H1 (cell line): ENCODE data around the gene ARHGAP42. TPM values are rescaled to one million over a fixed set of nuclear protein-coding genes. Genes with fewer than 3 reads are reported as not detected.

Source experiments
- BRCA1 ChIP-seq: IDR thresholded peaks from 2 replicates; pipeline ENCODE4 v1.6.1; 2012; ENCODE audit warnings: low read depth, low read length, improper control_type of control experiment
- EP300 ChIP-seq, 2 experiments: IDR thresholded peaks; 1 replicate in 1 of 2; 2 replicates in 1 of 2; pipeline ENCODE4 v1.6.1; 2011 to 2012; ENCODE audit warnings: low read depth in 2 of 2, low read length in 2 of 2, mild to moderate bottlenecking in 2 of 2, borderline replicate concordance in 1 of 2, inconsistent platforms in 1 of 2, moderate library complexity in 1 of 2
- EZH2 ChIP-seq: fragments of 200-600 bp; sonication (generic); IDR thresholded peaks from 2 replicates; pipeline ENCODE4 v1.7.1; 2012; ENCODE audit warnings: low read depth, mild to moderate bottlenecking, moderate library complexity, low read length, inconsistent platforms; ENCODE audit not compliant: severe bottlenecking
- HDAC2 ChIP-seq, 2 experiments: fragments of 300-600 bp in 1 of 2; sonication (generic) in 1 of 2; IDR thresholded peaks; 2 replicates each; pipeline ENCODE4 v1.6.1; 2011 to 2012; ENCODE audit warnings: low read depth in 2 of 2, low read length in 2 of 2, mild to moderate bottlenecking in 2 of 2, moderate library complexity in 2 of 2, borderline replicate concordance in 1 of 2, inconsistent platforms in 1 of 2
- KDM1A ChIP-seq: fragments of 200-600, 300-600 bp; sonication (generic); IDR thresholded peaks from 2 replicates; pipeline ENCODE4 v1.7.1; 2016; ENCODE audit warnings: mild to moderate bottlenecking, low read length, borderline replicate concordance
- KDM5A ChIP-seq: fragments of 200-600 bp; IDR thresholded peaks from 2 replicates; pipeline ENCODE4 v1.7.1; 2012; ENCODE audit warnings: mild to moderate bottlenecking, low read length, inconsistent platforms, mixed read lengths
- RBBP5 ChIP-seq: IDR thresholded peaks from 2 replicates; pipeline ENCODE4 v1.7.1; 2012; ENCODE audit warnings: low read depth, mild to moderate bottlenecking, inconsistent platforms, low read length, moderate library complexity, borderline replicate concordance
- SUZ12 ChIP-seq: fragments of 200-600 bp; sonication (generic); IDR thresholded peaks from 2 replicates; pipeline ENCODE4 v1.6.1; 2012; ENCODE audit warnings: mild to moderate bottlenecking, inconsistent platforms, low read length, moderate library complexity, mixed read lengths
- polyA plus RNA-seq, 7 experiments: library from polyadenylated mRNA; depleted of rRNA in 3 of 7; stranded (reverse) in 5 of 7; unstranded in 2 of 7; fragments of >200 nt in 5 of 7; fragments of 200-250 nt in 2 of 7; gene quantifications; 1 replicate in 5 of 7; 2 replicates in 1 of 7; 4 replicates in 1 of 7; pipeline versions ENCODE4 v1.2.1 to v1.2.3, GENCODE V29; 2011 to 2013; ENCODE audit warnings: missing spikeins in 2 of 7, mixed read lengths in 2 of 7
- total RNA-seq: library from RNA; stranded (reverse); fragmentation: NEBNext Ultra II Directional; extraction: Animal tissue kit (Norgen Biotek cat#: 25700); gene quantifications from 2 replicates; pipeline ENCODE4 v1.2.1, GENCODE V29; 2021

The ARHGAP42 gene
- total and polyA plus RNA-seq, 2 of the 8 experiments (the other 6 are each of a cell fraction or from before 2014, with no cell fraction given), result 22.2 to 33.5 TPM

GRCh38 chr11:100712583-100712982 lies 25.5 kb downstream of the ARHGAP42 start (continued):
- no peak for TF ChIP-seq RBBP5
- TF ChIP-seq BRCA1, result no peak
- no peak for TF ChIP-seq KDM1A
- no peak for TF ChIP-seq EP300 (IDR thresholded peaks at IDR 0.05; ENCODE audit: borderline replicate concordance in 1 of 2, low read depth in 2 of 2, low read length in 2 of 2)
- TF ChIP-seq HDAC2 (IDR thresholded peaks at IDR 0.05; ENCODE audit: borderline replicate concordance in 1 of 2, low read depth in 2 of 2, low read length in 2 of 2), result no peak
- no peak for TF ChIP-seq SUZ12
- TF ChIP-seq KDM5A, result no peak
- no peak for TF ChIP-seq EZH2
